ENCODE results near the gene CNPY1.
A peak's percentile ranks its signal among the peaks of the same experiment; 100 is the strongest.

CNPY1 gene

DNA sequence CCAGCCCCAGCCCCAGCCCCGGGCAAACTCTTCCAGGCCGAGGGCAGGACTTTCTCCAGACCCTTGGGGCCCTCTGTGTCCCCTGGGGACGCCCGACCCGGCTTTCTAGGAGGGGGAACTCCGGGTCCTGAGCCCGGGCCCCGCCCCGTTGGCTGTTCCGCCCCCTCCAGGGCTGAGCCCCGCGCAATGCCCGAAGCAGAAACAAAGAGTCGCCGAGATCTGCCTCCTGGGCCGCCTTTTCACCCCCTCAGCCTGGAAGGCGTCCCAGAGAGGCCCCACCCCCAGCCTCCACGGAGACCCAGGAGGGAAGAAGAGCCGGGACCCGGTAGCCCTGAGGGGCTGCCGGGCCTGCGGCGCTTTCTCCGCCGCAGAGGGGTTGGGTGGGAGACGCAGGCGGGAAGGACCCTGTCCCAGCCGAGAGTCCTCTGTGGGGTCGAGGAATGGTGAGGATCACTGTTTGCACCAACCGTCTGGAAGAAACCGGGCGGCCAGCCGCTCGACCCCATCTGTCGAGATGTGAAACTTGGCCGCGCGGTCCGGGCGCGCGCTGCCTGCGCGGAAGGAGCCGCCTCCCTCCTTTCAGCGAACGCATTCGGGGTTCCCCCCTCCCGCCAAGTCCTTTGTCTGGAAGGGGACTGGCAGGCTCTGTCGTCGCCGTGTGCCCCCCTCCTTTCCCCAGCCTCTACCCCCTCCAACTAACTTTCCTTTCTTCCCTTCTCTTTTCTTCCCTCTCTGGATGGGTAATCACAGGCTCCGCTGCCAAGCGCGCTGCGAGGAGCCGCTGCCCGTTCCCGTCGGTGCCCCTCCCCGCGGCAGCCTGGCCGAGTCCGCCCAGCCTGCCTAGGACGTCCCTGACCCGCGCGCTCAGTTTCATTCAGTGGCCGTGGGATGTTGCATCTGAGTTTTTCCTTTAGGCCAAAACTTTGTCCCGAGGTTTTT lies 78.2 kb downstream of the CNPY1 start:
- no peak for DNase-seq (ENCODE audit: low read depth in 2 of 2)

- no peak for DNase-seq (ENCODE audit: low read depth in 2 of 2)
These were observed 79.3 kb downstream of the CNPY1 start for GRCh38 chr7:155466814-155467733.

GRCh38 chr7:155466142-155466813 lies 80.1 kb downstream of the CNPY1 start:
- no peak for DNase-seq (ENCODE audit: low read depth in 2 of 2)

DNA sequence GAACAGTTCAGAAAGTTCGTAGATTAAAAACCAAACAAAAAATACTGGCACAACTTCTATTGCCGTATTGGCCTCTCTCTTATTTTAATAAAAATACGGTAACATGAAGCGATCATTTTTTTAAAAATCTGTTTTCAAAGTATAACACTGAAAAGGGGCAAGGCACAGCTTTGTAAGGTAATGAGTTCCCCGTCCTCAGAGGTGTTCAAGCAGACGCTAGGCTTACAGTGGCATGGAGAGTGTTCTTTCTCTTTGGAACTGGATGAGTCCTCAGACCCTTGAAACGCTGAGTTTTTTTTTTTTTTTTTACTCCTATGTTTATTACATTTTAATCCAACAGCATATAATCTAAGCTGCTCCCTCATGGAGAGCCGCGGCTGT lies 80.6 kb downstream of the CNPY1 start:
- DNase-seq (ENCODE audit: low read depth in 2 of 2) = no peak

DNA sequence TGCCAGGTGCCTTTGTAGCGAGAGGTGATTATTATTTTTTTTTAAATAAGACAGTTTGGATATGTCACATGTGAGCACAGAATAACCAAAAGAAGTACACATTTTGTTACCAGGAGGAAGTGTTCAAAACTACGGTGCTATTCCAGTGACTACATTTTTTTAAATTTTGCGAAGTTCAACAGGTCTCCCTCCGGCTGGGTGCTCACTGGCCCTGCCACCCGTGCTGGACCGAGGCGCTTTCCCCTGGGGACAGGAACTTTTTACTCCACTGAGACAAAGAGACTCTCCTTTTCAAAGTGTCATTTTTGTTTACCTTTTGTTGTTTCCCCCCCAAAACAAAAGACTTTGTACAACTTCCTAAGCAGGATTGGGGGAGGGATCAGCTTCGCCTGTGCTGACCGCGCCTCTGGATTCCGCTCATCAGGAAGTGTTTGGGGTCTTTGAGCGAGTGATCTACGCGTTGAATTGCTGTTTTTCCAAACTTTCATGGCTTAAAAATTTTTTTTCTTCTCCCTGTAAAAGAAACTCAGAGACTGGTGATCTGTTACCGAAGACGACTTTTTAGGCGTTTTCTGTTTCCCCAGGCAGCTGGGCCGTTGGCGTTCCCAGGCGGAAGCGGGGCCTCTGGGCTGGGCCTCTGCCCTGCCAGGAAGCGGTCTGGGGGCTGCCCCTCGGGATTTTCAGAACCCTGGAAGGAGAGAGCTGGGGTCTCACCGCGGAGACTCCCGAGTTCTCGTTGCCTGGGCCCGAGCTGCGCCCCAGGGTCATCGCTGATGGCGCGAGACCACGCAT lies 81.2 kb downstream of the CNPY1 start:
- no peak for DNase-seq (ENCODE audit: low read depth in 2 of 2)

DNA sequence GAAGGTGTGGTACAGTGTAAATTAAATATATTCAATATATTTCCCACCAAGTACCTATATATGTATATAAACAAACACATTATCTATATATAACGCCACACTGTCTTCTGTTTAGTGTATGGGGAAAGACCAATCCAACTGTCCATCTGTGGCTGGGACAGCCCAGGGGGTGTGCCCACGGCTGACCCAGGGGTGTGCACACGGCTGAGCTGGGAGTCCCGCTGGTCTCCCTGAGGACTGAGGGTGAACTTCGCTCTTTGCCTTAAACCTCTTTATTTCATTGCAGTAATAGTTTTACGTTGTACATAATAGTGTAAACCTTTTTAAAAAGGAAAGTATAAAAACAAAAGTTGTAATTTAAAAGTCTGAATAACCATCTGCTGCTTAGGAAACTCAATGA lies 82.2 kb downstream of the CNPY1 start:
- DNase-seq (ENCODE audit: low read depth in 2 of 2) = no peak

- DNase-seq (ENCODE audit: low read depth in 2 of 2) = no peak
These were observed 83.1 kb downstream of the CNPY1 start for GRCh38 chr7:155463114-155463811.

DNA sequence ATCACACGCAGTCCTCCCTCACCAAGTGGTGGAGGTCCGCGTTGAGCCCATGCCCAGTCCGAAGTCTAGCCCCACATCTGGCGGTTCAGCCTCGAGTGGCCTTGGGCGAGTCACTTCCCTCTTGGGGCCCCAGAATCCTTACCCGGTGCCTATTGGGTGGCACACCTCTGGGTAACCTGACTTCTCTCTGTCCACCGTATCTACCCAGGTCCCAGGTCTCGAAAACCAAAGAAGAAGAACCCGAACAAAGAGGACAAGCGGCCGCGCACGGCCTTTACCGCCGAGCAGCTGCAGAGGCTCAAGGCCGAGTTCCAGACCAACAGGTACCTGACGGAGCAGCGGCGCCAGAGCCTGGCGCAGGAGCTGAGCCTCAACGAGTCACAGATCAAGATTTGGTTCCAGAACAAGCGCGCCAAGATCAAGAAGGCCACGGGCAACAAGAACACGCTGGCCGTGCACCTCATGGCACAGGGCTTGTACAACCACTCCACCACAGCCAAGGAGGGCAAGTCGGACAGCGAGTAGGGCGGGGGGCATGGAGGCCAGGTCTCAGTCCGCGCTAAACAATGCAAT lies 84.1 kb downstream of the CNPY1 start:
- no peak for DNase-seq (ENCODE audit: low read depth in 2 of 2)

GRCh38 chr7:155461631-155462030 lies 84.7 kb downstream of the CNPY1 start:
- no peak for DNase-seq (ENCODE audit: low read depth in 2 of 2)

DNA sequence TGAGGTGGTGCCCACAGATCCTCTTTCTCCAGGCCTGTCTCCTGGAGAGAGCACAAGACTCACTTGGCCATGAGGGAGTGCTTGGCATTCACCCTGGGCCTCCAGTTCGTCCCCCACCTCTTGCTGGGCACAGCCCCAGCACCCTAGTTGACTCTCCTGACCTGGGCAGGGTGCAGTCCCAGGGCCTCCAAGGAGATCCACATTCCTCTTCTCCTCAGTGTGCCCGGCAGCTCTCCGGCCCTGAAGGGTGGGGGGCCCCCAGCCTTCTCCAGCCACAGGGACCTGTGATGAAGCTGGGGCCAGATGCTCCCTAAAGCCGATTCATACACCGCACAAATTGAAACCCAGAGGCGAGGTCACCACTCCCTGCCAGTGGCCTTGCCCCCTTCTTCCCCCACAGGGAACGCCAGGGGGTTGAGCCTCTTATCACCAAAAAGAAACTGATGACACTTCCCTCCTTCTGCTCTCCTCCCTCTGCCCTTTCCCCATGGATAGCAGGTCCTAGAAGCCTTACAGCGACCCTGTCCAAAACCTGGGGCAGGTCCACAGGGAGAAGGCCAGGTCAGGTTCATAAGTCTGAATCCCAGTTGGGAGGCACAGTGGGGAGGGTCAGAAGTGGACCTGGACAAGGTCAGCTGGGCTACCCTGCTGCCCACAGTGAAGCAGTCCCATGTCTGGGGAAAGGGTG lies 85.3 kb downstream of the CNPY1 start:
- DNase-seq (ENCODE audit: low read depth in 2 of 2) = no peak

DNA sequence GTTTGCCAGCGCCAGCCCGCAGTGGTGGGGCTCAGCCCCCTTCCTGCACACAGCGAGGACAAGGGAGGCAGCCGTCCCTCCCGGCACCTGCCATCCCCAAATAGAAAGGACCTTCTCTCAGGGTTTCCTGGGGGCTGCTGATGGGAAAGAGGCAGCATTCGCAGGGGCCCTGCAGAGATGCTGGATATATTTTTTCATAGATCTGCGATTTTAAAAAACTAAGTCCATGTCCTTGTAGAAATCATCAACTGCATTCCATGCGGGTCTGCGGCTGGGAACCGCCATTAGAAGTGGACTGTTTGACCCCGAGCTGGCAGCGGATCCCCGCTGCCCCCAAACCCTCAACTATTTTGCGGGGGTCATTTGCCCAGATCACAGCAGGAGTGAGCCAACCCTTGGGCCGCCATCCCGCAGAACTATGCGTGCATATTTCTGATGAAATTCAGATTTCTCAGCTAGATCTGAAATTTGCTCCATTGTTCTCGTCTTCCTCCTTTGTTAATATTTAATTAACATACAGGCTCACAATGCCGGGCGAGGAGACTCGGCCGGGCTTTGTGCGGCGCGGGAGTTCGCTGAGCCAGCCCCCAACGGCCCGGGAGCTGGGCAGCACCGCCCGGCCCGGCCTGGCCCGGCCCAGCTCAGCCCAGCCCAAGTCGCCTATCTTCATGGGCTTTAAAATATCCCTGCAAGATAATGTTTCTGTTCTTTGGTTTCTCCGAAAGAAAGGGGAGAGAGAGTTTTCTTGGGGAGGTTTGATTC lies 86.5 kb downstream of the CNPY1 start:
- no peak for DNase-seq (ENCODE audit: low read depth in 2 of 2)

DNA sequence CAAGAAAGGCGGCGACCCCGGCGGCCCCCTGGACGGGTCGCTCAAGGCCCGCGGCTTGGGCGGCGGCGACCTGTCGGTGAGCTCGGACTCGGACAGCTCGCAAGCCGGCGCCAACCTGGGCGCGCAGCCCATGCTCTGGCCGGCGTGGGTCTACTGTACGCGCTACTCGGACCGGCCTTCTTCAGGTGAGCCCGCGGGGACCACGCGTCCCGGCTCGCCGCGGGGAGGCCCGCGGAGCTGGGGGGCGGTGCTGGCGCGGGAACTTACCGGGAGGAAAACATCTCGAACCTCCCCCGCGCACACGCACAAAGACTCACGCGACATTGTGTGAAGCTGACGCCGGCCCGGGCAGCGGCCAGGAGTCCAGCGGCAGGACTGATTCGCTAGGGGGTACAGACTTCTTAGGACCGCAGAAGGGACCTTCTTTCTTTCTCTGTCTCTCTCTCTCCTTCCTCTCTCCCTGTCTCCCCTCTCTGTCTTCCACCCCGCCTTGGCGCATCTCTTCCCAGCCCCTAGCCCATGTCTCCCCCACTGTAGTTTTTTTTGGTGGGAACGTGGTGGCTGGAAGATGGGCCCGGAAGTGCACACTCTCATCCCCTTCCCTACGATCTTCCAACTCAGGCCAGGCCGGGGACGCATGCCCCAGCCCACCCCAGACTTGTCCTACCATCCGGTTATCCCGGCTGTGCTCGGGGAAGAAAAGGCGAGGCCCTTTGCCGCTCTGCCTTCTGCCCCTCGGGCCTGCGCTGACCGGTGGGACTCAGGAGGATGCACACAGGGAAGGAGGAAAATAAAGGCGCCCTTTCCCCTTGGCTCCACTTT lies 87.3 kb downstream of the CNPY1 start:
- no peak for DNase-seq (ENCODE audit: low read depth in 2 of 2)

DNA sequence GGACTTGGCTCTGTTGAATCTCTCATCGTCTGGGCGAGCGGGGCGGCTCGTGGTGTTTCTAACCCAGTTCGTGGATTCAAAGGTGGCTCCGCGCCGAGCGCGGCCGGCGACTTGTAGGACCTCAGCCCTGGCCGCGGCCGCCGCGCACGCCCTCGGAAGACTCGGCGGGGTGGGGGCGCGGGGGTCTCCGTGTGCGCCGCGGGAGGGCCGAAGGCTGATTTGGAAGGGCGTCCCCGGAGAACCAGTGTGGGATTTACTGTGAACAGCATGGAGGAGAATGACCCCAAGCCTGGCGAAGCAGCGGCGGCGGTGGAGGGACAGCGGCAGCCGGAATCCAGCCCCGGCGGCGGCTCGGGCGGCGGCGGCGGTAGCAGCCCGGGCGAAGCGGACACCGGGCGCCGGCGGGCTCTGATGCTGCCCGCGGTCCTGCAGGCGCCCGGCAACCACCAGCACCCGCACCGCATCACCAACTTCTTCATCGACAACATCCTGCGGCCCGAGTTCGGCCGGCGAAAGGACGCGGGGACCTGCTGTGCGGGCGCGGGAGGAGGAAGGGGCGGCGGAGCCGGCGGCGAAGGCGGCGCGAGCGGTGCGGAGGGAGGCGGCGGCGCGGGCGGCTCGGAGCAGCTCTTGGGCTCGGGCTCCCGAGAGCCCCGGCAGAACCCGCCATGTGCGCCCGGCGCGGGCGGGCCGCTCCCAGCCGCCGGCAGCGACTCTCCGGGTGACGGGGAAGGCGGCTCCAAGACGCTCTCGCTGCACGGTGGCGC lies 88.1 kb downstream of the CNPY1 start, which contains the start of gene EN2:
EN2 (plus strand) TSS at position 19 of the 767 bp plus-strand sequence; CDS start at position 268, 249 bp downstream.
- no peak for DNase-seq (ENCODE audit: low read depth in 2 of 2)

GRCh38 chr7:155457544-155458110 lies 88.7 kb downstream of the CNPY1 start:
- no peak for DNase-seq (ENCODE audit: low read depth in 2 of 2)

- peak; percentile 21 to 36 for DNase-seq (ENCODE audit: low read depth in 2 of 2)
These were observed 89.4 kb downstream of the CNPY1 start for GRCh38 chr7:155456738-155457543.

Measured in fibroblast of skin of left biceps (primary cell).